ENCODE measurements around the gene ACVR2A. TPM values are rescaled to one million over a fixed set of nuclear protein-coding genes. Genes with fewer than 3 reads are reported as not detected.
A peak's percentile ranks its signal among the peaks of the same experiment; 100 is the strongest.

The ACVR2A gene
- total and polyA plus RNA-seq, 2 of the 4 experiments (the other 2 are of a cell fraction) = 1.8 to 6.8 TPM

DNA sequence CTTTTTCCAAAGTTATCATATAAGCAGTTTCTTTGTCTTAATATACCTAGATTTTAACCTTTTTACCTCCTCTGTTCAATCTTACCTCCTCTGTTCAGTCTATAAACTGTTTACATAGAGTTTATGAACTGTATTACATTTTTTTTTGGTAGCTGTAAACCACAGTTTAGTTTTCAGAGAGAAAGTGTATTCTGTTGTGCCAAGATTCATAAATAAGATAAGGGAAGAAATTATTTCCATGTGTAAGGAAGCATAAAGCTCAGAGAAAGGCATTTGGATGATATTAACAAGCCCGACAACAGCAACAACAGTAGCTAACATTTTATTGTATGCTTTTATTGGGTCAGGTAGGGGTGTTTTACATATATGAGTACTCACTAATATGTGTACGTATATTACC lies 71.2 kb downstream of the ACVR2A start:
- Histone ChIP-seq H2BK120ac (ENCODE audit: low read depth, low read length) (no peak overlapping the region), H4K8ac (ENCODE audit: low read depth in 2 of 2, low read length in 2 of 2) (no peak overlapping the region), H3K27me3 (ENCODE audit: control insufficient read depth, insufficient read depth, low read length) (no peaks in the 10 kb centered on the region), H4K91ac (ENCODE audit: insufficient read depth, low read depth, low read length) (no peak overlapping the region), H3K4me2 (ENCODE audit: low read depth, low read length) (no peak overlapping the region), H4K20me1 (ENCODE audit: insufficient read depth, low read length) (no peaks in the 10 kb centered on the region), H3K23ac (ENCODE audit: low read depth, low read length) (no peak overlapping the region), H4K5ac (ENCODE audit: low read depth, low read length) (no peak overlapping the region), H3K4me1 (ENCODE audit: control insufficient read depth, insufficient read depth, low read length) (no peaks in the 10 kb centered on the region), H2AFZ (replicated peaks; ENCODE audit: low read length, poor library complexity) (no peak overlapping the region), H3K4ac (ENCODE audit: low read depth, low read length) (no peak overlapping the region), H3K9ac (ENCODE audit: low read depth, low read length) (no peak overlapping the region), H3K9me1 (ENCODE audit: insufficient read depth, low read length) (no peaks in the 10 kb centered on the region), H3K18ac (ENCODE audit: low read depth, low read length) (no peak overlapping the region), H3K56ac (ENCODE audit: extremely low read depth, insufficient read depth, low read length) (no peak overlapping the region), H2BK15ac (ENCODE audit: low read depth, low read length) (no peak overlapping the region), H3K27ac (ENCODE audit: insufficient read depth, low read length) (no peak overlapping the region), H2BK5ac (ENCODE audit: low read depth, low read length, poor library complexity, severe bottlenecking) (no peak overlapping the region), H3K14ac (replicated peaks; ENCODE audit: low read depth, low read length) (no peak overlapping the region), H2BK20ac (ENCODE audit: low read depth, low read length) (no peak overlapping the region), H3K4me3 (ENCODE audit: insufficient read depth, low read depth, low read length) (no peak overlapping the region), H2AK9ac (replicated peaks; ENCODE audit: low read depth, low read length, poor library complexity) (no peak overlapping the region), H3K36me3 (ENCODE audit: control insufficient read depth, insufficient read depth, low read length) (peaks cover 4% of the 10 kb centered on the region; the same call in 1 of the 2 replicates), H3K9me3 (ENCODE audit: control insufficient read depth, insufficient read depth, low read length) (no peaks in the 10 kb centered on the region), H3K79me1 (ENCODE audit: low read depth in 1 of 2, low read length in 2 of 2) (no peaks in the 10 kb centered on the region), H2AK5ac (ENCODE audit: low read depth, low read length) (no peak overlapping the region)
- in situ Hi-C loops (cut with MboI; ENCODE audit: low sequenced_read_pairs) (loop anchor here (10.0 to 25.0 kb wide), 3 partner anchors 829 to 1171 kb away; no protein-coding TSS in a partner anchor), intact Hi-C loops (cut with micrococcal nuclease) (loop anchor here (10.0 kb wide), 1 partner anchor 271 kb away; no protein-coding TSS in a partner anchor), dilution Hi-C loops (cut with HindIII; ENCODE audit: low sequenced_read_pairs, unreplicated experiment) (no loop called here)
- BruUV-seq (replicated peaks) = no TSS peak
- ChIA-PET POLR2A (ENCODE audit: unreplicated experiment) (no interaction called here), CTCF (interaction anchor here (1.4 kb wide), 1 partner anchor 9 kb away, joined by 3 read pairs; no protein-coding TSS in a partner anchor)
- ATAC-seq (ENCODE audit: low read depth) (peak; percentile 46; the same call in 1 of the 2 replicates), DNase-seq (no peak)
- no peak for TF ChIP-seq RCOR1 (IDR thresholded peaks at IDR 0.05; ENCODE audit: insufficient replicate concordance, low read length)
- no CpG with 5 or more reads among the region's 2 CpGs for WGBS, 2 experiments (ENCODE audit: extremely low coverage in 2 of 2, insufficient read length in 1 of 2)
